Uterus (tissue), 4 donors: ENCODE measurements around the gene SND1. TPM values are rescaled to one million over a fixed set of nuclear protein-coding genes. Genes with fewer than 3 reads are reported as not detected.
"Not testable (repeated sequence)": the region's sequence is repeated elsewhere in the genome, so short reads cannot be mapped to it uniquely, and the experiment has no call there.

ENCODE experiments used
- DNase-seq, 2 donors: peaks; one replicate each; pipeline ENCODE4 v3.0.0-alpha.2; 2019 to 2020
- H3K27ac ChIP-seq, 2 donors: fragments of 200-600 bp; sonication (generic); 1 replicate in 1 of 2; 2 replicates in 1 of 2; pipeline ENCODE4 v1.5.1; 2016 to 2018
- H3K27me3 ChIP-seq, 2 donors: fragments of 200-600 bp; sonication (generic); one replicate each; pipeline ENCODE4 v1.5.1; 2018 to 2019; ENCODE audit warnings: control low read depth in 1 of 2
- H3K36me3 ChIP-seq, 2 donors: fragments of 200-600 bp; sonication (generic); one replicate each; pipeline ENCODE4 v1.5.1; 2019; ENCODE audit warnings: control low read depth in 1 of 2
- H3K4me1 ChIP-seq, 2 donors: fragments of 200-600 bp; sonication (generic); one replicate each; pipeline ENCODE4 v1.5.1; 2018 to 2019; ENCODE audit warnings: control low read depth in 1 of 2
- H3K4me3 ChIP-seq, 2 donors: fragments of 200-600 bp; sonication (generic); 1 replicate in 1 of 2; 2 replicates in 1 of 2; pipeline ENCODE4 v1.5.1; 2018 to 2019; ENCODE audit warnings: mild to moderate bottlenecking in 1 of 2
- H3K9me3 ChIP-seq, 2 donors: fragments of 200-600 bp; sonication (generic); one replicate each; pipeline ENCODE4 v1.5.1; 2019; ENCODE audit warnings: control low read depth in 1 of 2
- CTCF ChIP-seq, 4 experiments: fragments of 200-600 bp in 2 of 4; fragments of 450-650 bp in 2 of 4; sonication (generic) in 2 of 4; IDR thresholded peaks; one replicate each; pipeline ENCODE4 v1.5.1; 2016 to 2019; ENCODE audit warnings: antibody characterized with exemption in 4 of 4, mild to moderate bottlenecking in 2 of 4, moderate library complexity in 1 of 4
- POLR2A ChIP-seq, 2 donors: fragments of 450-650 bp; IDR thresholded peaks; one replicate each; pipeline ENCODE4 v1.6.1; 2016; ENCODE audit warnings: antibody characterized with exemption in 2 of 2, mild to moderate bottlenecking in 1 of 2, moderate library complexity in 1 of 2
- intact Hi-C: fragments of 100-400 bp; cut with DNase I; formaldehyde crosslinking; loops from one replicate; pipeline ENCODE4 v1.15.1; 2023; ENCODE audit warnings: low total_unique reads
- total RNA-seq, 4 donors: library from RNA; depleted of rRNA in 3 of 4; stranded (reverse); fragments of >200 nt in 3 of 4; gene quantifications; one replicate each; pipeline versions ENCODE4 v1.1.0 to v1.2.4, GENCODE V29; 2014 to 2023
- donor health status: DM: yes; HTN: yes; CAD: no.

SND1 gene
- total RNA-seq, 4 donors from 2014 or later: 54.8 to 192 (median 117) TPM

- intact Hi-C loops: no loop called here
- H3K27me3 ChIP-seq: no peaks in the 10 kb centered on the region
- no peak overlapping the region for H3K4me3 ChIP-seq
- H3K4me1 ChIP-seq: peaks cover 0 to 10% of the 10 kb centered on the region in 2 donors
- no peaks in the 10 kb centered on the region for H3K36me3 ChIP-seq
- no peaks in the 10 kb centered on the region for H3K9me3 ChIP-seq
- TF ChIP-seq POLR2A (IDR thresholded peaks at IDR 0.05) (no peak), CTCF (IDR thresholded peaks at IDR 0.05) (no peak)
- H3K27ac ChIP-seq: no peak overlapping the region
- no peak for DNase-seq
Measured at GRCh38 chr7:128106821-128107220, 454.8 kb downstream of the SND1 start.

- H3K27ac ChIP-seq, H3K27me3 ChIP-seq, H3K4me1 ChIP-seq, H3K9me3 ChIP-seq, intact Hi-C loops, DNase-seq, H3K4me3 ChIP-seq, H3K36me3 ChIP-seq: not testable (repeated sequence)
Measured at GRCh38 chr7:128107516-128107915, 455.5 kb downstream of the SND1 start.

- intact Hi-C loops: no loop called here
- DNase-seq: no peak
- TF ChIP-seq CTCF (IDR thresholded peaks at IDR 0.05) (no peak), POLR2A (IDR thresholded peaks at IDR 0.05) (no peak)
- Histone ChIP-seq H3K27me3 (no peaks in the 10 kb centered on the region), H3K4me3 (no peak overlapping the region), H3K36me3 (no peaks in the 10 kb centered on the region), H3K4me1 (peaks cover 0 to 10% of the 10 kb centered on the region in 2 donors), H3K27ac (no peak overlapping the region), H3K9me3 (no peaks in the 10 kb centered on the region)
Measured at GRCh38 chr7:128108129-128108528, 456.1 kb downstream of the SND1 start.

GRCh38 chr7:128108641-128109423, 456.8 kb downstream of the SND1 start:
- H3K27me3 ChIP-seq: no peaks in the 10 kb centered on the region
- no peak overlapping the region for H3K4me3 ChIP-seq
- H3K4me1 ChIP-seq: peaks cover 0 to 5% of the 10 kb centered on the region in 2 donors
- no peak overlapping the region for H3K27ac ChIP-seq
- DNase-seq: no peak
- H3K36me3 ChIP-seq: no peaks in the 10 kb centered on the region
- H3K9me3 ChIP-seq: no peaks in the 10 kb centered on the region
- TF ChIP-seq POLR2A (IDR thresholded peaks at IDR 0.05) (no peak), CTCF (IDR thresholded peaks at IDR 0.05) (no peak)
- intact Hi-C loops: no loop called here

GRCh38 chr7:128109424-128109969, 457.5 kb downstream of the SND1 start:
- H3K4me1 ChIP-seq, H3K36me3 ChIP-seq, intact Hi-C loops, H3K4me3 ChIP-seq, H3K27ac ChIP-seq, H3K27me3 ChIP-seq, H3K9me3 ChIP-seq, DNase-seq: not testable (repeated sequence)

- DNase-seq: no peak
- intact Hi-C loops: no loop called here
- H3K36me3 ChIP-seq: no peaks in the 10 kb centered on the region
- H3K4me1 ChIP-seq: no peaks in the 10 kb centered on the region
- H3K9me3 ChIP-seq: no peaks in the 10 kb centered on the region
- H3K27ac ChIP-seq: no peak overlapping the region
- TF ChIP-seq CTCF (IDR thresholded peaks at IDR 0.05) (no peak), POLR2A (IDR thresholded peaks at IDR 0.05) (no peak)
- H3K4me3 ChIP-seq: no peak overlapping the region
- no peaks in the 10 kb centered on the region for H3K27me3 ChIP-seq
Measured at GRCh38 chr7:128110641-128111364, 458.8 kb downstream of the SND1 start.
